ENCODE data around the gene DNM3.

Gene DNM3

GRCh38 chr1:172177849-172178248 lies 336.6 kb downstream of the DNM3 start:
- TF ChIP-seq, protein P1, sequence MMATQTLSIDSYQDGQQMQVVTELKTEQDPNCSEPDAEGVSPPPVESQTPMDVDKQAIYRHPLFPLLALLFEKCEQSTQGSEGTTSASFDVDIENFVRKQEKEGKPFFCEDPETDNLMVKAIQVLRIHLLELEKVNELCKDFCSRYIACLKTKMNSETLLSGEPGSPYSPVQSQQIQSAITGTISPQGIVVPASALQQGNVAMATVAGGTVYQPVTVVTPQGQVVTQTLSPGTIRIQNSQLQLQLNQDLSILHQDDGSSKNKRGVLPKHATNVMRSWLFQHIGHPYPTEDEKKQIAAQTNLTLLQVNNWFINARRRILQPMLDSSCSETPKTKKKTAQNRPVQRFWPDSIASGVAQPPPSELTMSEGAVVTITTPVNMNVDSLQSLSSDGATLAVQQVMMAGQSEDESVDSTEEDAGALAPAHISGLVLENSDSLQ (IDR thresholded peaks at IDR 0.05): no peak
- TF ChIP-seq TARDBP (IDR thresholded peaks at IDR 0.05) (no peak), ELF4 (IDR thresholded peaks at IDR 0.05) (no peak), BHLHE40 (IDR thresholded peaks at IDR 0.05; ENCODE audit: borderline replicate concordance) (no peak), CTBP1 (IDR thresholded peaks at IDR 0.05; ENCODE audit: borderline replicate concordance) (no peak), ZNF384 (IDR thresholded peaks at IDR 0.05) (no peak), FOXA1 (IDR thresholded peaks at IDR 0.05) (no peak), FOXM1 (IDR thresholded peaks at IDR 0.05; ENCODE audit: borderline replicate concordance) (no peak), SP1 (IDR thresholded peaks at IDR 0.05) (no peak), HDGF (IDR thresholded peaks at IDR 0.05; ENCODE audit: borderline replicate concordance) (no peak), LEF1 (IDR thresholded peaks at IDR 0.05; ENCODE audit: borderline replicate concordance) (no peak), L3MBTL2 (conservative IDR thresholded peaks at IDR 0.05) (no peak), SUZ12 (IDR thresholded peaks at IDR 0.05) (no peak), FOXK2 (IDR thresholded peaks at IDR 0.05) (no peak), ARNT (IDR thresholded peaks at IDR 0.05) (no peak), NFRKB (IDR thresholded peaks at IDR 0.05) (no peak)
- no peak for DNase-seq (ENCODE audit: extremely low spot score)
- ChIA-PET POLR2A (no interaction called here), CTCF (no interaction called here)

DNA sequence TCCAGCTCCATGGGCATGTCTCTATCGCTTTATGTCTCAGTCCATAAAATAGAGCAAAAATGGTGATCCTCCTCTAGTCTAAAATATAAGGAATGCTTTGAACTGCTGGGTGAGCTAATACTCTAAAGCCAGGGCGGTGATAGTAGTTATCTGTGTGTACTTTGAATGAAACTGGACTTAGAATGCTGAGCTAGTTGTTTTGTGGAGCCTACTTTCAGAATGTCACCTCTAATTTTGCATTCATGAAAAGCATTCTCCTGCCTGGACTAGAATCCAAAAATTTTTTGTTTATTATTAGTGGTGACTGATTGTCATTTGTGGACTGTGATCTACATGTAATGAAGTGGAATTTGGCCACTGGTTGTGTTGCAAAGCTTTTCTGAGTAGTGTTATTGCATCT lies 337.6 kb downstream of the DNM3 start:
- ChIA-PET POLR2A (no interaction called here), CTCF (no interaction called here)
- TF ChIP-seq SP1 (IDR thresholded peaks at IDR 0.05): no peak
- no peak for TF ChIP-seq ELF4 (IDR thresholded peaks at IDR 0.05)
- TF ChIP-seq SUZ12 (IDR thresholded peaks at IDR 0.05): no peak
- TF ChIP-seq TARDBP (IDR thresholded peaks at IDR 0.05): no peak
- TF ChIP-seq ARNT (IDR thresholded peaks at IDR 0.05): no peak
- no peak for TF ChIP-seq NFRKB (IDR thresholded peaks at IDR 0.05)
- no peak for DNase-seq (ENCODE audit: extremely low spot score)

GRCh38 chr1:172179918-172180317 lies 338.6 kb downstream of the DNM3 start:
- CTCF ChIA-PET: interaction anchor here (0.7 kb wide), 1 partner anchor 157 kb away, joined by 3 read pairs; no protein-coding TSS in a partner anchor

GRCh38 chr1:172180501-172181285 lies 339.4 kb downstream of the DNM3 start:
- POLR2A ChIA-PET: no interaction called here
- DNase-seq (ENCODE audit: extremely low spot score): no peak
- TF ChIP-seq SP1 (IDR thresholded peaks at IDR 0.05): no peak
- no peak for TF ChIP-seq NFRKB (IDR thresholded peaks at IDR 0.05)
- no peak for TF ChIP-seq ARNT (IDR thresholded peaks at IDR 0.05)
- no peak for TF ChIP-seq TARDBP (IDR thresholded peaks at IDR 0.05)
- TF ChIP-seq FOXA1 (IDR thresholded peaks at IDR 0.05): no peak
- TF ChIP-seq FOXM1 (IDR thresholded peaks at IDR 0.05; ENCODE audit: borderline replicate concordance): no peak
- TF ChIP-seq L3MBTL2 (conservative IDR thresholded peaks at IDR 0.05): no peak
- no peak for TF ChIP-seq ELF4 (IDR thresholded peaks at IDR 0.05)
- no peak for TF ChIP-seq FOXK2 (IDR thresholded peaks at IDR 0.05)
- no peak for TF ChIP-seq ZNF384 (IDR thresholded peaks at IDR 0.05)
- no peak for TF ChIP-seq CTBP1 (IDR thresholded peaks at IDR 0.05; ENCODE audit: borderline replicate concordance)
- TF ChIP-seq, protein P1 (IDR thresholded peaks at IDR 0.05): no peak
- no peak for TF ChIP-seq HDGF (IDR thresholded peaks at IDR 0.05; ENCODE audit: borderline replicate concordance)
- TF ChIP-seq BHLHE40 (IDR thresholded peaks at IDR 0.05; ENCODE audit: borderline replicate concordance): no peak
- TF ChIP-seq LEF1 (IDR thresholded peaks at IDR 0.05; ENCODE audit: borderline replicate concordance): no peak
- TF ChIP-seq SUZ12 (IDR thresholded peaks at IDR 0.05): no peak
- CTCF ChIA-PET: interaction anchor here (1.1 kb wide), 1 partner anchor 21 kb away, joined by 3 read pairs; no protein-coding TSS in a partner anchor

More at GRCh38 chr1:172179918-172180317, 338.6 kb downstream of the DNM3 start:
- DNase-seq (ENCODE audit: extremely low spot score): no peak
- no peak for TF ChIP-seq FOXA1 (IDR thresholded peaks at IDR 0.05)
- TF ChIP-seq BHLHE40 (IDR thresholded peaks at IDR 0.05; ENCODE audit: borderline replicate concordance): no peak
- TF ChIP-seq LEF1 (IDR thresholded peaks at IDR 0.05; ENCODE audit: borderline replicate concordance): no peak
- TF ChIP-seq ZNF384 (IDR thresholded peaks at IDR 0.05): no peak
- TF ChIP-seq, protein P1 (IDR thresholded peaks at IDR 0.05): no peak
- no peak for TF ChIP-seq L3MBTL2 (conservative IDR thresholded peaks at IDR 0.05)
- no peak for TF ChIP-seq FOXM1 (IDR thresholded peaks at IDR 0.05; ENCODE audit: borderline replicate concordance)
- no peak for TF ChIP-seq HDGF (IDR thresholded peaks at IDR 0.05; ENCODE audit: borderline replicate concordance)
- TF ChIP-seq ELF4 (IDR thresholded peaks at IDR 0.05): no peak
- TF ChIP-seq NFRKB (IDR thresholded peaks at IDR 0.05): no peak
- TF ChIP-seq ARNT (IDR thresholded peaks at IDR 0.05): no peak
- no peak for TF ChIP-seq CTBP1 (IDR thresholded peaks at IDR 0.05; ENCODE audit: borderline replicate concordance)
- no peak for TF ChIP-seq TARDBP (IDR thresholded peaks at IDR 0.05)
- POLR2A ChIA-PET: no interaction called here

DNA sequence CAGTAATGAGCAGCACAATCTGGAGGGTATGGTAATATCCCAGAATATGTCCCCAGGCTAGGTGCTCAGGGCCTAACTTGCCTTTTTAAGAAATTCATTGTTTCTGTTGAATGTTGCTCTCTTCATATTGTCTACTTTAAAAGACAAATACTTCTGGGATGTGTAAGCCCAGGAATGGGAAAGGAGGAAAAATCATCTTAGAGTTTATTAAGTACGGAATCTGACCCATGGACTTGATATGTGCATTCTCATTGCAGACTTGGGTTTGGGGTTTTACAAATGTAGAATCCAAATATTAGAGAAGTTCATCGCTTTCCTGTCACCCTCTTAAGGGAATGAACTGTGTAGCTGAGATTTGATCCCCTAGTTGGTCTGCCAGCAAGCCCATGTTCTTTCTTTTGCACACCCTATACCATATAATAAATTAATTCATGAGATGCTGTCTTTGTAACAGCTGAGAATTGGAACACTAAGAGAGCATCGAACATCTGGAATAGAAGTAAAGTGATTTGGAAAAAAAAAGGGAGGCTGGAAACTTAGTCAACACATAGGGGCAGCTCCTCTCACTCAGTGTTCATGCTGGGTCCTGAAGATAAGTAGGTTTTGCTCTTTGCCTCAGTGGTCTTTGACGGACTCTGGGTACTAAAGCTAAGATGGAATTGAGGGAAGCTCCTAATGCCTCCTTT lies 343.4 kb downstream of the DNM3 start:
- ChIA-PET POLR2A (no interaction called here), CTCF (no interaction called here)
- TF ChIP-seq FOXM1 (IDR thresholded peaks at IDR 0.05; ENCODE audit: borderline replicate concordance) (no peak), BHLHE40 (IDR thresholded peaks at IDR 0.05; ENCODE audit: borderline replicate concordance) (no peak), ELF4 (IDR thresholded peaks at IDR 0.05) (no peak), NFRKB (IDR thresholded peaks at IDR 0.05) (no peak), CTBP1 (IDR thresholded peaks at IDR 0.05; ENCODE audit: borderline replicate concordance) (no peak), LEF1 (IDR thresholded peaks at IDR 0.05; ENCODE audit: borderline replicate concordance) (no peak), HDGF (IDR thresholded peaks at IDR 0.05; ENCODE audit: borderline replicate concordance) (no peak), ARNT (IDR thresholded peaks at IDR 0.05) (no peak), TARDBP (IDR thresholded peaks at IDR 0.05) (no peak), ZNF384 (IDR thresholded peaks at IDR 0.05) (no peak), L3MBTL2 (conservative IDR thresholded peaks at IDR 0.05) (no peak), SUZ12 (IDR thresholded peaks at IDR 0.05) (no peak), FOXK2 (IDR thresholded peaks at IDR 0.05) (no peak), FOXA1 (IDR thresholded peaks at IDR 0.05) (no peak), SP1 (IDR thresholded peaks at IDR 0.05) (no peak)
- TF ChIP-seq, protein P1 (IDR thresholded peaks at IDR 0.05): no peak
- no peak for DNase-seq (ENCODE audit: extremely low spot score)
